Measurements from ENCODE around the gene KLK2.
"Not testable (repeated sequence)": the region's sequence is repeated elsewhere in the genome, so short reads cannot be mapped to it uniquely, and the experiment has no call there.

Gene KLK2

GRCh38 chr19:50896089-50896590 lies 22.9 kb downstream of the KLK2 start:
- not testable (repeated sequence) for DNase-seq

- no peak for DNase-seq
Measured at GRCh38 chr19:50896591-50897190, 23.5 kb downstream of the KLK2 start.

GRCh38 chr19:50897191-50897607 lies 24.0 kb downstream of the KLK2 start:
- no peak for DNase-seq

- no peak for DNase-seq
Measured at GRCh38 chr19:50897612-50898011, 24.4 kb downstream of the KLK2 start.

GRCh38 chr19:50898018-50898417 lies 24.8 kb downstream of the KLK2 start:
- DNase-seq, result no peak

GRCh38 chr19:50899569-50899968 lies 26.3 kb downstream of the KLK2 start:
- no peak for DNase-seq

- no peak for DNase-seq
Measured at GRCh38 chr19:50902640-50903039, 29.4 kb downstream of the KLK2 start.

GRCh38 chr19:50906217-50906616 lies 33.0 kb downstream of the KLK2 start:
- peak; percentile 15 for DNase-seq

- DNase-seq, result no peak
Measured at GRCh38 chr19:50908336-50908735, 35.1 kb downstream of the KLK2 start.

- DNase-seq, result no peak
Measured at GRCh38 chr19:50909240-50910070, 36.2 kb downstream of the KLK2 start.

GRCh38 chr19:50910722-50911121 lies 37.5 kb downstream of the KLK2 start:
- no peak for DNase-seq

GRCh38 chr19:50911206-50912101 lies 38.2 kb downstream of the KLK2 start, which contains the start of gene KLK4:
TSS of gene KLK4 (minus strand) at chr19:50911395. CDS start at chr19:50910738, 657 bp downstream.
- no peak for DNase-seq

- no peak for DNase-seq
Measured at GRCh38 chr19:50912102-50912599, 38.9 kb downstream of the KLK2 start.

GRCh38 chr19:50912727-50913716 lies 39.8 kb downstream of the KLK2 start:
- no peak for DNase-seq

GRCh38 chr19:50916069-50916468 lies 42.8 kb downstream of the KLK2 start:
- DNase-seq, result no peak

GRCh38 chr19:50921426-50922316 lies 48.4 kb downstream of the KLK2 start:
- no peak for DNase-seq

GRCh38 chr19:50922317-50922853 lies 49.1 kb downstream of the KLK2 start:
- peak; percentile 70 for DNase-seq

- no peak for DNase-seq
Measured at GRCh38 chr19:50924586-50924985, 51.3 kb downstream of the KLK2 start.

GRCh38 chr19:50925734-50926133 lies 52.5 kb downstream of the KLK2 start:
- no peak for DNase-seq

- no peak for DNase-seq
Measured at GRCh38 chr19:50926144-50926543, 52.9 kb downstream of the KLK2 start.

Measured in activated gamma-delta T cell treated with Interleukin-2 at 50 U/mL for 16 hours (primary cell).